GM12878 (cell line): ENCODE data around the gene FAM8A1. TPM values are rescaled to one million over a fixed set of nuclear protein-coding genes. Genes with fewer than 3 reads are reported as not detected.

ENCODE experiments used
- ATAC-seq: fragments of 200-7000 bp; cut with Tn5 transposase; 3 replicates; pipeline ENCODE4 v1.9.1; 2020; ENCODE audit warnings: mild to moderate bottlenecking, moderate library complexity
- BruUV-seq: library from RNA; stranded (reverse); fragments of 400-500 nt; replicated peaks from 2 replicates; lab custom pipeline; 2021; lab: Mats Ljungman, UMichigan
- CTCF ChIA-PET: fragments of 300-600 bp; sonication (Branson Sonifier 250); formaldehyde crosslinking; extraction: SDS; loops from one replicate; lab custom pipeline; 2021; ENCODE audit warnings: inconsistent platforms; lab: Yijun Ruan, JAX
- POLR2A ChIA-PET: fragments of 350-600 bp; formaldehyde crosslinking; extraction: SDS; loops from one replicate; lab custom pipeline; 2021; ENCODE audit warnings: inconsistent platforms; lab: Charles Lee
- RAD21 ChIA-PET: fragments of 300-600 bp; sonication (Branson Sonifier 250); formaldehyde crosslinking; loops from one replicate; lab custom pipeline; 2023; ENCODE audit warnings: antibody characterized with exemption; ENCODE audit not compliant: unreplicated experiment; lab: Charles Lee
- SMC1A ChIA-PET: fragments of 300-600 bp; sonication (Branson Sonifier 250); formaldehyde crosslinking; loops from one replicate; lab custom pipeline; 2023; ENCODE audit not compliant: unreplicated experiment, uncharacterized antibody; lab: Charles Lee
- DNase-seq: peaks from one replicate; pipeline ENCODE4 v3.0.0-alpha.2; 2011; ENCODE audit warnings: low read depth, low spot score
- FAIRE-seq: peaks from 3 replicates; lab custom pipeline; 2011; peaks lifted over from hg19 to GRCh38; lab: Jason Lieb, UNC
- H2AFZ ChIP-seq: 2 replicates; pipeline ENCODE4 v1.6.0; 2011; ENCODE audit warnings: low read depth, low read length, control low read depth; ENCODE audit not compliant: control insufficient read depth
- H3K27ac ChIP-seq: 2 replicates; pipeline ENCODE4 v1.5.1; 2011; ENCODE audit warnings: control low read depth; ENCODE audit not compliant: control insufficient read depth, insufficient read depth
- H3K27me3 ChIP-seq, 2 experiments: replicated peaks in 1 of 2; 2 replicates each; pipeline versions ENCODE4 v1.6.0 to v1.6.1; 2011; ENCODE audit warnings: low read length in 1 of 2; ENCODE audit not compliant: control insufficient read depth in 2 of 2, insufficient read depth in 2 of 2
- H3K36me3 ChIP-seq, 2 experiments: 2 replicates each; pipeline ENCODE4 v1.5.1; 2011; ENCODE audit warnings: low read length in 1 of 2; ENCODE audit not compliant: control insufficient read depth in 2 of 2, insufficient read depth in 2 of 2
- H3K4me1 ChIP-seq: 2 replicates; pipeline ENCODE4 v1.6.1; 2011; ENCODE audit warnings: mild to moderate bottlenecking, low read length, moderate library complexity, mixed read lengths; ENCODE audit not compliant: control insufficient read depth, insufficient read depth
- H3K4me2 ChIP-seq: 2 replicates; pipeline ENCODE4 v1.6.0; 2011; ENCODE audit warnings: control low read depth; ENCODE audit not compliant: control insufficient read depth, insufficient read depth
- H3K4me3 ChIP-seq: fragments of 200-600 bp; sonication (generic); 2 replicates; pipeline ENCODE4 v1.5.1; 2016
- H3K79me2 ChIP-seq: 2 replicates; pipeline ENCODE4 v1.6.0; 2011; ENCODE audit warnings: low read length; ENCODE audit not compliant: control insufficient read depth, insufficient read depth
- H3K9ac ChIP-seq: 2 replicates; pipeline ENCODE4 v1.8.0; 2011; ENCODE audit warnings: low read length, control low read depth, mixed read lengths; ENCODE audit not compliant: control insufficient read depth, insufficient read depth
- H3K9me3 ChIP-seq: replicated peaks from 3 replicates; pipeline ENCODE4 v1.5.1; 2011; ENCODE audit warnings: mild to moderate bottlenecking, low read length; ENCODE audit not compliant: control insufficient read depth, insufficient read depth
- H4K20me1 ChIP-seq: 2 replicates; pipeline ENCODE4 v1.6.0; 2011; ENCODE audit not compliant: control insufficient read depth, insufficient read depth
- ATF2 ChIP-seq: IDR thresholded peaks from 2 replicates; pipeline ENCODE4 v1.6.1; 2012; ENCODE audit warnings: low read length, inconsistent platforms
- MLLT1 ChIP-seq: fragments of 450-650 bp; IDR thresholded peaks from 2 replicates; pipeline ENCODE4 v1.6.1; 2016; ENCODE audit warnings: mild to moderate bottlenecking
- USF1 ChIP-seq: IDR thresholded peaks from 2 replicates; pipeline ENCODE4 v1.6.1; 2011; ENCODE audit warnings: borderline replicate concordance, low read depth, mild to moderate bottlenecking, moderate library complexity, mixed read lengths, low read length; ENCODE audit not compliant: insufficient read depth; ENCODE audit errors: extremely low read length
- WGBS: methylation state at CpG from one replicate; pipeline ENCODE4 v1.1.6; 2016; ENCODE audit warnings: low lambda C conversion rate; ENCODE audit not compliant: insufficient replicate concordance, insufficient coverage; ENCODE audit errors: missing lambda C conversion rate; 5-methylcytosine and 5-hydroxymethylcytosine counted together
- in situ Hi-C: fragments of 300-500 bp; cut with MboI; formaldehyde crosslinking; loops from 9 replicates; pipeline ENCODE4 v1.14.3; 2018; ENCODE audit warnings: mixed read lengths
- intact Hi-C: fragments of 100-400 bp; cut with micrococcal nuclease; formaldehyde crosslinking; loops from one replicate; pipeline ENCODE4 v1.14.2; 2022; ENCODE audit not compliant: unreplicated experiment
- polyA plus RNA-seq, 11 experiments: library from polyadenylated mRNA; depleted of rRNA in 4 of 11; unstranded in 6 of 11; stranded (reverse) in 5 of 11; fragments of >200 nt; fragmentation: Nextera tagmentation in 4 of 11; fragmentation: Illumina TruSeq in 1 of 11; extraction: Ambion mirVana in 4 of 11; extraction: Trizol in 1 of 11; gene quantifications; 1 replicate in 1 of 11; 2 replicates in 10 of 11; pipeline versions ENCODE4 v1.2.1 to v1.2.3, GENCODE V29; 2011 to 2016; ENCODE audit warnings: inconsistent platforms in 2 of 11, missing spikeins in 2 of 11, low read depth in 1 of 11
- total RNA-seq, 4 experiments: library from RNA; depleted of rRNA in 3 of 4; stranded (reverse); fragments of >200 nt in 3 of 4; fragmentation: Illumina TruSeq in 1 of 4; extraction: Trizol in 1 of 4; gene quantifications; 2 replicates each; pipeline versions ENCODE4 v1.2.1 to v1.2.3, GENCODE V29; 2013 to 2021
- TF ChIP-seq, protein P1 (sequence below): fragments of 450-650 bp; IDR thresholded peaks from 2 replicates; pipeline ENCODE4 v1.6.1; 2017; ENCODE audit warnings: mild to moderate bottlenecking, moderate library complexity
- TF ChIP-seq, protein P2 (sequence below): fragments of 450-650 bp; IDR thresholded peaks from 2 replicates; pipeline ENCODE4 v1.6.1; 2016; ENCODE audit warnings: mild to moderate bottlenecking, moderate library complexity, borderline replicate concordance

Gene FAM8A1
- total and polyA plus RNA-seq, 10 of the 15 experiments (the other 5 are each of a cell fraction or from before 2014, with no cell fraction given) = 1.4 to 7.4 (median 3.6) TPM

GRCh38 chr6:17600527-17601385 lies 654 bp downstream of the FAM8A1 start (continued):
- TF ChIP-seq, protein P1, sequence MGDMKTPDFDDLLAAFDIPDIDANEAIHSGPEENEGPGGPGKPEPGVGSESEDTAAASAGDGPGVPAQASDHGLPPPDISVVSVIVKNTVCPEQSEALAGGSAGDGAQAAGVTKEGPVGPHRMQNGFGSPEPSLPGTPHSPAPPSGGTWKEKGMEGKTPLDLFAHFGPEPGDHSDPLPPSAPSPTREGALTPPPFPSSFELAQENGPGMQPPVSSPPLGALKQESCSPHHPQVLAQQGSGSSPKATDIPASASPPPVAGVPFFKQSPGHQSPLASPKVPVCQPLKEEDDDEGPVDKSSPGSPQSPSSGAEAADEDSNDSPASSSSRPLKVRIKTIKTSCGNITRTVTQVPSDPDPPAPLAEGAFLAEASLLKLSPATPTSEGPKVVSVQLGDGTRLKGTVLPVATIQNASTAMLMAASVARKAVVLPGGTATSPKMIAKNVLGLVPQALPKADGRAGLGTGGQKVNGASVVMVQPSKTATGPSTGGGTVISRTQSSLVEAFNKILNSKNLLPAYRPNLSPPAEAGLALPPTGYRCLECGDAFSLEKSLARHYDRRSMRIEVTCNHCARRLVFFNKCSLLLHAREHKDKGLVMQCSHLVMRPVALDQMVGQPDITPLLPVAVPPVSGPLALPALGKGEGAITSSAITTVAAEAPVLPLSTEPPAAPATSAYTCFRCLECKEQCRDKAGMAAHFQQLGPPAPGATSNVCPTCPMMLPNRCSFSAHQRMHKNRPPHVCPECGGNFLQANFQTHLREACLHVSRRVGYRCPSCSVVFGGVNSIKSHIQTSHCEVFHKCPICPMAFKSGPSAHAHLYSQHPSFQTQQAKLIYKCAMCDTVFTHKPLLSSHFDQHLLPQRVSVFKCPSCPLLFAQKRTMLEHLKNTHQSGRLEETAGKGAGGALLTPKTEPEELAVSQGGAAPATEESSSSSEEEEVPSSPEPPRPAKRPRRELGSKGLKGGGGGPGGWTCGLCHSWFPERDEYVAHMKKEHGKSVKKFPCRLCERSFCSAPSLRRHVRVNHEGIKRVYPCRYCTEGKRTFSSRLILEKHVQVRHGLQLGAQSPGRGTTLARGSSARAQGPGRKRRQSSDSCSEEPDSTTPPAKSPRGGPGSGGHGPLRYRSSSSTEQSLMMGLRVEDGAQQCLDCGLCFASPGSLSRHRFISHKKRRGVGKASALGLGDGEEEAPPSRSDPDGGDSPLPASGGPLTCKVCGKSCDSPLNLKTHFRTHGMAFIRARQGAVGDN = peak; percentile 43; the same call in 1 of the 2 replicates
- TF ChIP-seq USF1 = no peak

- intact Hi-C loops = loop anchor here (2.0 kb wide), 1 partner anchor 105 kb away; the partner anchor contains the start of gene NUP153
- POLR2A ChIA-PET = interaction anchor here (0.5 to 2.5 kb wide), 2 partner anchors 61 to 101 kb away, joined by 3 to 12 read pairs; no protein-coding TSS in a partner anchor
- Histone ChIP-seq H3K4me2 (peak overlapping the region; percentile 97), H3K4me1 (no peaks in the 10 kb centered on the region; the same call in 1 of the 2 replicates), H3K9ac (peak overlapping the region; percentile 66), H3K27me3 (no peaks in the 10 kb centered on the region), H2AFZ (peak overlapping the region; percentile 95), H3K9me3 (no peaks in the 10 kb centered on the region)
- SMC1A ChIA-PET = interaction anchor here (0.7 to 3.2 kb wide), 9 partner anchors 9 to 208 kb away, joined by 3 to 12 read pairs (median 3); partner anchors contain the start of gene CAP2
- DNase-seq = no peak
- TSS peak; percentile 61 for BruUV-seq
- CTCF ChIA-PET = interaction anchor here (0.9 to 2.5 kb wide), 4 partner anchors 9 to 106 kb away, joined by 3 to 24 read pairs (median 6); partner anchors contain the start of gene NUP153
- ATAC-seq = no peak
- no peak for FAIRE-seq
- TF ChIP-seq MLLT1 (peak; percentile 24; the same call in 1 of the 2 replicates), ATF2 (no peak)
- TF ChIP-seq, protein P2, sequence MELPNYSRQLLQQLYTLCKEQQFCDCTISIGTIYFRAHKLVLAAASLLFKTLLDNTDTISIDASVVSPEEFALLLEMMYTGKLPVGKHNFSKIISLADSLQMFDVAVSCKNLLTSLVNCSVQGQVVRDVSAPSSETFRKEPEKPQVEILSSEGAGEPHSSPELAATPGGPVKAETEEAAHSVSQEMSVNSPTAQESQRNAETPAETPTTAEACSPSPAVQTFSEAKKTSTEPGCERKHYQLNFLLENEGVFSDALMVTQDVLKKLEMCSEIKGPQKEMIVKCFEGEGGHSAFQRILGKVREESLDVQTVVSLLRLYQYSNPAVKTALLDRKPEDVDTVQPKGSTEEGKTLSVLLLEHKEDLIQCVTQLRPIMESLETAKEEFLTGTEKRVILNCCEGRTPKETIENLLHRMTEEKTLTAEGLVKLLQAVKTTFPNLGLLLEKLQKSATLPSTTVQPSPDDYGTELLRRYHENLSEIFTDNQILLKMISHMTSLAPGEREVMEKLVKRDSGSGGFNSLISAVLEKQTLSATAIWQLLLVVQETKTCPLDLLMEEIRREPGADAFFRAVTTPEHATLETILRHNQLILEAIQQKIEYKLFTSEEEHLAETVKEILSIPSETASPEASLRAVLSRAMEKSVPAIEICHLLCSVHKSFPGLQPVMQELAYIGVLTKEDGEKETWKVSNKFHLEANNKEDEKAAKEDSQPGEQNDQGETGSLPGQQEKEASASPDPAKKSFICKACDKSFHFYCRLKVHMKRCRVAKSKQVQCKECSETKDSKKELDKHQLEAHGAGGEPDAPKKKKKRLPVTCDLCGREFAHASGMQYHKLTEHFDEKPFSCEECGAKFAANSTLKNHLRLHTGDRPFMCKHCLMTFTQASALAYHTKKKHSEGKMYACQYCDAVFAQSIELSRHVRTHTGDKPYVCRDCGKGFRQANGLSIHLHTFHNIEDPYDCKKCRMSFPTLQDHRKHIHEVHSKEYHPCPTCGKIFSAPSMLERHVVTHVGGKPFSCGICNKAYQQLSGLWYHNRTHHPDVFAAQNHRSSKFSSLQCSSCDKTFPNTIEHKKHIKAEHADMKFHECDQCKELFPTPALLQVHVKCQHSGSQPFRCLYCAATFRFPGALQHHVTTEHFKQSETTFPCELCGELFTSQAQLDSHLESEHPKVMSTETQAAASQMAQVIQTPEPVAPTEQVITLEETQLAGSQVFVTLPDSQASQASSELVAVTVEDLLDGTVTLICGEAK = 0 out of 2 replicates have a peak, but pooled peaks have one; percentile 18
- TF ChIP-seq, all 136 proteins: peak for 2
- H3K79me2 ChIP-seq = peaks cover 5% of the 10 kb centered on the region
- peak overlapping the region; percentile 95 for H3K4me3 ChIP-seq
- 87% methylated on average over 5 of the region's 5 CpGs for WGBS
- in situ Hi-C loops = no loop called here
- no peak overlapping the region; the same call in 1 of the 2 replicates for H3K27ac ChIP-seq
- RAD21 ChIA-PET = interaction anchor here (0.6 to 2.0 kb wide), 7 partner anchors 11 to 104 kb away, joined by 3 to 13 read pairs (median 3); no protein-coding TSS in a partner anchor
- H3K36me3 ChIP-seq = no peaks in the 10 kb centered on the region; a peak in 1 of 4 replicates
- no peaks in the 10 kb centered on the region for H4K20me1 ChIP-seq
Observed at GRCh38 chr6:17601386-17601703, 1.2 kb downstream of the FAM8A1 start.
